Anterior cingulate cortex (tissue), 58 donors: ENCODE measurements around the gene DMC1.

Experiments used
- DNase-seq, 58 donors: peaks; one replicate each; lab custom pipeline; 2025; lab: John Stamatoyannopoulos, UW

The DMC1 gene

DNA sequence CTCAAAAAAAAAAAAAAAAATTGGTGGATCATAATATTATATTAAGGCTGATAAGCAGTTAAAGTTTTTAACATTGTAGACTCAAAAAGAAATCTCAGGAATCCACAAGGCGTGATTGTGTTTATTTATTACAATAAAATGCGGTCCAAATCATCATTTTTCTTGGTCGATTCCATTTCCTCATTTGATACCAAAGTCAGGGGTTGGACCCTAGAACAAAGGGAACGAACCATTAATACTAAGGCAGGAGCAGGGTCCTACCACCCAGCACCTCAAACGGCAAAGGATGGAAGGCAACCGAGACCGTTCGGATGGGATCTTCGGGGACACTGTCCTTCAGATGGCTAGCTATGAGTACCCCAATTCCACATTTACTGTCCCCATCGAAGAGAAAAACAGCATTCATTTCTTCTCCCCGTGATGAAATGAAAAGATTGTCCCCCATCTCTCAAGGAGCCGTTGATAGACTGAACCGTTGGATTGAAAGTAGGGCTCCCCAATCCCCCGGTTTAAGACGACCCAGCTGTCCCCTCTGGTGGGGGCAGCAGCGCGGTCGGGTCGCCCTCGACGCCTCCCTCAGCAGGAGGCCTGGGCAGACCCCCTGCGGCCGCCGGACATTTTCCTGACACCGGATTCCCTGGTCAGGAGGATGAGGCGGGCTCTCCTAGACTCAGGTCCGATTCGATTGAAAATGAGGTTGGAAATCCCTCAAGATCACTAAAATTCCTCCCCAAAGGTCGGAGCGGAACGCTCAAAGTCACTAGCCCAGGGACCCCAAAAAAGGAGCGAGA, 607 bp downstream of the DMC1 start:
- peak in 2 of 58 donors; percentile 24 to 35 for DNase-seq

DNA sequence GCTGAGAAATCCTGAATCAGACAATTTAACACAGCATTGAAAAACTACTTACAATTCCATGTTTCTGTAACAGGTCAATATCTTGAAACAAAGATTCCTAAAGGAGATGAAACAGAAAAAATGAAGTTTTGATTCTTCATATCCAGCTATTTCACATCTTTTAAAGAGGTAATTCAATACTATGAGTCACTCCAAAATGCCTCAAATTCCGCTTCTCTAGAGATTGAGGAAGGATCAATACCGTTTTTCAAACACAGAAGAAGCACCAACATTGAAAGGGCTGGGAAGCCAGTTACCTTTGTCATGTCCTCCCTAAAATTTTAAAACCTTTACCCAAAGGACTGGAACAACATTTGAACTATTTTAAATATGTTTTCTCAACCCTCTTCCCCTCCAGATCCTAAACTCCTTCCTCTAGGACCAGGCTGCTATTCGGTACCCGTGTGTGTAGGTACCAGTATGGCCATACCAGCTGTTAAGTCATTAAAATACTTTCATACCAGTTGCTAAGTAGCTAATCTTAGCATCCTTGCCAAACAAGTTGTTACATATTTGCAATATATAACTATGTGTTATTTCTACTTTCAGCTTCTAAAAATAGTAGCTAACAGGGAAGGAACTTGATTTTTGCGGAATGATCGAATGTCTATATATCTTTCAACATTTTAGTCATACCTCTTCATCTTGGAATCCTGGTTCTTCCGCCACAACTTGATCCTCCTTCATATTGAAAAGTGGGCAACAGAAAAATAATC, 2.3 kb downstream of the DMC1 start:
- DNase-seq = no peak

DNA sequence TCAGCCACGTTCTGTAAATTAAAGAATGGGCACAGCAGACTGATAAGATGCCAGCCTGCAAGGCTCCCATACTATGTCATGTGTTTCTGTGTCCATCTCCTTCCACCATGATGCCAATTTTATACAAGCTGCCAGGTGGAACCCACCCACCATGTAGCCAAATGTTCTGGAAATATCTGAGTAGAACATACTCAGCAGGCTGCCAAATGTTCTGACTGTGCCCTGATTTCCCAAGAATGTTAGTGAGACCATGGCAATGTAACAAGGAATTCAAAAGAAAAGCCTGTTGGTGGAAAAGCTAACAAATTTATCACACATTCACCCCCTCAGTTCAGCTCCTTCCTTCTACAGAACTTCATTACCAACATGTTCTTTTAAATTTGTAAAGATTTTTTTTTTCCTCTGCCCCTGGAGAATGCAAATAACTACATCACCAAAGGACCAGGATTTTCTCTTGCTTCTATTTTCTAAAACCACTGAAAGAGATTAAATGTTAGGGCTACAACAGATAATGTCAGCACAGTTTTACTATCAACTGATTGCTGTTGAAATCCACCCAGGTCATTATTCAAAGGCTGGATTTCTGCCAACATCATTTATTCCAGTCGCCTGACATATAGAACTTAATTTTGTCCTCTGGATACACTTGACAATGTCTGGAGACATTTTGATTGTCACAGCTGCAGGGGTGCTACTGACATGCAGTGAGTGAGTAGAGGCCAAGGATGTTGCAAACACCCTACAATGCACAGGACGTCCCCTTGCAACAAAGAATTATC, 3.1 kb downstream of the DMC1 start:
- peak in 30 of 58 donors; percentile 2 to 69 (median 18) for DNase-seq

DNA sequence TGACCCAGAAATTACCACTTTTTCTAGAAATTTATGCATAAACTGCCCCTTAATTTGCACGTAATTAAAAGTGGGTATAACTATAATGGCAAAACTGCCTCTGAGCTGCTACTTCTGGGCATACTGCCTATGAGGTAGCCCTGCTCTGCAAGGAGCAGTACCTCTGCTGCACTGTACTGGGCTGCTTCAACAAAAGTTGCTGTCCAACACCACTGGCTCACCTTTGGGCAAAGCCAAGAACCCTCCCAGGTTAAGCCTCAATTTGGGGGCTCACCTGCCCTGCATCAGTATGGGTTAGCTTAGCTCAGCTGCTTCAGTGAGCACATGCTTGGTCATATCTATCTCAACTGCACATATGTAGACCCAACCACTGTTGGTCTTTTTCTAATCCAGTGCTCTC, 4.5 kb downstream of the DMC1 start:
- DNase-seq = no peak

DNA sequence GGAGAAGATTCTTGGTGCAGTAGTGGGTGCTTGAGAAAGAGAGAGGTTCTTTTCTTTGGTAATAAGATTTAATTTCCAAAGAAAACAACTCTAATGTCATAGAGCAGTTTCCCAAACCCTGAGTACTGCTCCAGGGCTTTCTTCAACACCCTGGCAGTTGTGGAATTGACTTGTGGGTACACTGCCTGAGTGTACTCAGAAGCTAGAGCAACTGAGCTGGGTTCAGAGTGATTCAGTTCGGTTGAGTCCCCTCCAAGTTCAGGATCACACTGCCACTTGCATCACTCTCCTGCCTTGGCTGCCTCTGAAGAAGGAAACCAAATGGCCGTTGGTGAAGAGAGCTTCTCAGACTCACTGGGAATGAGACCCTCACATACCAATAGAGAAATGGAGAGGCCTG, 5.3 kb downstream of the DMC1 start:
- no peak for DNase-seq

DNA sequence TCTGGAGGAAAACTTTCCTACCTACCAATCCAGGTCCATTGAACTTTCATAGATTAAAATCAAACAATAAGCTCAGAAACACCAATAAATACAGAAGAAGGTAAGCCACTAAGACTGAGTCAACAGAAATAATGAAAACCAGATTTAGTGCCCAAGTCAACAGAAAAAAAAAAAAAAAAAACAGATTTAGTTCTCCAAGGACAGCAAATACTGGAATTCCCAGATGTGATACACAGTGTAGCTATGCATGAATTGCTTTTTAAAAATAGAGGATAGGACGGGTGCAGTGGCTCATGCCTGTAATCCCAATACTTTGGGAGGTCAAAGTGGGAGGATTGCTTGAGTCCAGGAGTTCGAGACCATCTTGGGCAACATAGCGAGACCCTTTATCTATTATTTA, 15.7 kb downstream of the DMC1 start:
- DNase-seq = no peak

DNA sequence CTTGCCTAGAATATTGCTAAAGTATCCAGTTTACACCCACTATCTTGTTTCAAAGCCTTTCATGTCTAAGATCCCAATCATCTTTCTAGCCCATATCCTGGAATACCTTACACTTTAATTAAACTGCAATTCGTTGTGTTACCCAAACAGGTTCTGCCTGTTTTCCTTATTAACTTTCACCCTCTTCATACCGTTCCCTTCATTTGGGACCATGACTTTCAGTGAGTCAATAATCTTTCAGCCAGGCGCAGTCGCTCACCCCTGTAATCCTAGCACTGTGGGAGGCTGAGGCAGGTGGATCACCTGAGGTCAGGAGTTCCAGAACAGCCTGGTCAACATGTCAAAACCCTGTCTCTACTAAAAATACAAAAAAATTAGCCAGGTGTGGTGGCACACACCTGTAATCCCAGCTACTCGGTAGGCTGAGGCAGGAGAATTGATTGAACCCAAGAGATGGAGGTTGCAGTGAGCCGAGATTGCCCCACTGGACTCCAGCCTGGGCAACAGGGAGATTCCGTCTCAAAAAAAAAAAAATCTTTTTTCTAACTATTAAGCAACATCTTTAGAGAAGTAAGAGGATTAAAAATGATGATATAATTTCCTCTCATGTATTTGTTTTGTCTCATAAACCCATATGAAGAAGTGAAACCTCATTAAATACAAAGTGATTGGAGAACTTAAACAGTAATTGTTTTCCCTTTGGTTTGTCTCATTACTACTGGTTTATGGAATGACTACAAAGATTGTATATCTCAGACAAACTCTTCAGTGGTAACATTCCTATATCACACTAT, 20.7 kb downstream of the DMC1 start:
- no peak for DNase-seq

DNA sequence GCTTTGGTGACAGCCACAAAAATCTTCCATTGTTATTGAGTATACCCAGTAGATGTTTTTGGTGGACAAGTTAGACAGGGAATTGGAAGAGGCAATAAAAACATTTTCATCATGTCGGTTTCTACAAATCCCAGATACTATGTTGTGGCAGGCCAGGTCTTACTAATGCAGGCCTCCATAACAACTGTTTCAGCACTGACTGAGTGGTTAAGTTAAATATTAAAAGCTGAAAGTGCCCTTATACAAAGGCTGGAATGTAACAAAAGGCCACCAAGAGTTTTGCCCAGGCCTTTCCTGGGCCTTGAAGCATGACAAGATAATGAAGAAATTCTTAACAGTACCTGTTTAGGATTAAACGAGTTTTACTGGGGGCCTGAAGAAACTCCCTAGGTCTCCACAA, 29.3 kb downstream of the DMC1 start:
- DNase-seq = no peak

DNA sequence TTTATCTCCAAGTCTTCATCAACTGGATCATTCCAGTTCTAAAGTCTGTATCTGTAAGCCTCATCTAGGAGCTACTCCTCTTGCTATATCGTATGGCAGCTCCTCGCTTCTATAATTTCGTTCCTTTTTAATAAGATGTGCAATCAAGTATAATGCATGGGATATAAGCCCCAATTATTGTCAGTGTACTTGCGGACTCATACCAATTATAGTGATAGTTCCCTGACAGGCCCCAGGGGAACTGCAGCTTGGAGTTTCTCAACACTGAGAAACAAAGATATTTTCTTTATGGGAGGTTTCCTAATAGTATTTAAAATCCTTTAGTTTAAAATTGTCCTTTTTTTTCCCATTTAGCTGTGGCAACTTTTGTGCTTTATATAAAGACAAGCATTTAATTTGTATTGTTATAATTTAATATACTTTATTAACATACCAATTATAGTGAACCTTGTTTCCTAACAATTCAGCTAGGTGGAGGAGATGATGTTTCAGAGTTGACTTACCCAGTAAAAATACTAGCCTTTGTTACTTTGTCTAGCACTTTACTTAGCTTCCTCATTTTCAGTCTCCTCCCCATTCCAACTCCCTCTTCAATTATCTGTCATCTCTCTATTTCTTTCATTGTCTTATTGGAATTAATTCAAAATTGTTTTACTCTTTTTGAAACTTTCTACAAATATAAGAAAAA, 38.6 kb downstream of the DMC1 start:
- no peak for DNase-seq

DNA sequence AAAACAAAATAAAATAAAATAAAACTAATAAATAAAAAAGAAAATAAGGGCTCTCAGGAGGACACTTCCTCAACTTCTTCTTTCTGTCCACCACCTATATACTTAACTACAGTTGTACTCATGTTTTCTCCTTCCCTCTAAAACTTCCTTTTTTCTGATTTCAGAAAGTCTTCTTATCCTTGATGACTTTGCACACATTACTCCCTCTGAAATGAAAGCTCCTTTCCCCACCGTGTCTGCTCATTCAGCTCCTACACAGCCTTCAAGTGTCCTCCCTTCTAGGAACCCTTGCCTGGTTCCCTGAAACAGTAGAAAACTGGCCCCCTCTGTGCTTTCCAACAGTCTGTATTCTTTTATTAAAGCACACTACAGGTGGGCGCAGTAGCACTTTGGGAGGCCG, 45.6 kb downstream of the DMC1 start:
- no peak for DNase-seq

DNA sequence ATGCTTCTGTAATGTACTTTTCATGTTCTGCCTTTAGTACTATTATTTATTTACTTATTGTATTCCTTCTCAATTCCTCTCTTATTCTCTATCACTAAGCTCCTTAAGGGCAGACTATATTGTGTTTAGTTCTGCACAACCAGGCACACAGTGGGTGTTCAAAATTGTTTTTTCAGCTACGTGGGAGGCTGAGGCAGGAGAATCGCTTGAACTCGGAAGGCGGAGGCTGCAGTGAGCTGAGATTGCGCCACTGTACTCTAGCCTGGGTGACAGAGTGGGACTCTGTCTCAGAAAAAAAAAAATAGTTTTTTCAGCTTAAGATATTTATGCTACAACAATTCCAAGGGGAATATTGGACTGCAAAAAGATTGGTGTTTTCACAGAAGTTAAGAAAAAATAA, 46.5 kb downstream of the DMC1 start:
- DNase-seq = no peak

DNA sequence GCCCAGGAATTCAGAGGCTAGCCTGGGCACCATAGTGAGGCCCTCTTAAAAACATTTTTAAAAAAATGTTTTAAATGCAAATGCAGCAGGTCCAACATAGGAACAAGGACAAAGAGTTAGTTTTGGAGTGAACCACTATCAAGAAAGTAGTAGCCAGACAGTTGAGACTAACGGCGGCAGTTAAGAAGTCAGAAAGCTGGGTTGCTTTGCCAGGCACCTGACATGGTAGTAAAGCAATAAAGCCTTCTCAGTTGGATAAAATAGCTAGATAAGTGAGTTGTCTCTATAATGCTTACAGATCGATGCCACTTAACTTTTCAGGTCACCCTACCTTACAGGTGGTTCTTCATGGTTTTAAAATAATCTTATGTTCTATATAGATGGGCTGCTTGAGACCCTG, 47.0 kb downstream of the DMC1 start:
- no peak for DNase-seq

DNA sequence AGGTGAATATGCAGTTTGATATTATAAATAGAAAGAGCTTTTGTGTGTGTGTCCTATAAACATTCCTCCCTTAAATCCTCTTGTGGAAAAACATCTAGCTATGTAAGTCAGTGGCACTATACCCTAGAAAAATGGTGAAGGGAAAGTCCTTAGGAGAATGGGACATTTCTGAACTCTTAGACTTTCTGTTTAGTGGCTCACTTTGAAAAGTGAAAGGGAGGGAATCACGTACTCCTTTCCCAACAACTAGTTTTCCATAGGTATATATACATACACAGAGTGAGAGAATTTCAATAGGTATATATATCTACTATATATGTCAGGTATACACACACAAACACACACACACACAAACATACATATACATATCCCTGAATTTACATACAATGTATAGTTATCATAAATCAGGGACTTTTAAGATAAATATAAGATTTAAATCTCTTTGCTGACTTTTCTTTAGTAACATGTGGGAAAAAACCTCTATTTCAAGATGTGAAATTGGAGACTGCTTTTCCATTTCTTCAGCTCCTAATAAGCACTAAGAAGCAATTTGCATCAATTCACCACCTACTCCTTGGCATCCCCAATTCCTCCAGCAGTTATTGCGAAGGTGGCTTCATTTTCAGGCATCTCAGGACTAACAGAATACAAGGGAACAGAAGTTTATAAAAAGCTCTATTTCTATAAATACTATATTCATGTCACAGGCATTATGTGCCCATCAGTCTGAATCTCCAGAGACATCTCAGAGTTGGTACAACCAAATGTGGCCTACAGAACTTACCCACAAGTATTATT, 50.3 kb downstream of the DMC1 start:
- DNase-seq = peak in 2 of 58 donors; percentile 1 to 7

DNA sequence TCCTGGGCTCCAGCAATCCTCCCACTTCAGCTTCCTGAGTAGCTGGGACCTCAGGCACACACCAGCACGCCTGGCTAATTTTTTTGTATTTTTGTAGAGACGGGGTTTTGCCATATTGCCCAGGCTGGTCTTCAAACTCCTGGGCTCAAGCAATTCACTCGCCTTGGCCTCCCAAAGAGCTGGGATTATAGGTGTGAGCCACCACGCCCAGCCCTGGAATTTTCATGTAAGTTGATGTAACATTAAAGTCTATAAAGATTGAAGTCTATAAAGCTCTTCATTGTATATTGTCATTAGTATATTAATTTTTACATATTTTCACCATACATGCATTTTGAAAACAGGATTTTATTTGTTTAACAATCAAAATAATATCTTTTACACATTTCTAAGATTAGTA, 51.4 kb downstream of the DMC1 start:
- no peak for DNase-seq

DNA sequence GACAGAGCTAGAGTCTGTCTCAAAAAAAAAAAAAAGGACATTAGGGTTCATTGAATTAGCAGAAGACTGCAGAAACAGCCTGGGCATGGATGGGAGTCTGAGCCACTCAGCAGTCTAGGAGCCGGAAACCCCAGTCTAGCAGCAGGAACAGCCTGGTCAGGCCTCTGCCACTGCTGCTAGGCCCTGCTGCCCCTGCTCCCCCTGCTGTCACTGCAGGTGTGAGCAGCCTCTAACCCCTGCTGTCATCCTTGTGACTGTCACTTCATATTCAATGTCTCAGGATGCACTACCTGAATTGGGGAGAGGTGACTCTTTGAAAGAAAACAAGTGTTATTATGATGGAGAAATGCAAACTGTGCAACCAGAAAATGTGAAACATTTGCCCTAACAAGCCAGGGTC, 56.9 kb downstream of the DMC1 start:
- no peak for DNase-seq

DNA sequence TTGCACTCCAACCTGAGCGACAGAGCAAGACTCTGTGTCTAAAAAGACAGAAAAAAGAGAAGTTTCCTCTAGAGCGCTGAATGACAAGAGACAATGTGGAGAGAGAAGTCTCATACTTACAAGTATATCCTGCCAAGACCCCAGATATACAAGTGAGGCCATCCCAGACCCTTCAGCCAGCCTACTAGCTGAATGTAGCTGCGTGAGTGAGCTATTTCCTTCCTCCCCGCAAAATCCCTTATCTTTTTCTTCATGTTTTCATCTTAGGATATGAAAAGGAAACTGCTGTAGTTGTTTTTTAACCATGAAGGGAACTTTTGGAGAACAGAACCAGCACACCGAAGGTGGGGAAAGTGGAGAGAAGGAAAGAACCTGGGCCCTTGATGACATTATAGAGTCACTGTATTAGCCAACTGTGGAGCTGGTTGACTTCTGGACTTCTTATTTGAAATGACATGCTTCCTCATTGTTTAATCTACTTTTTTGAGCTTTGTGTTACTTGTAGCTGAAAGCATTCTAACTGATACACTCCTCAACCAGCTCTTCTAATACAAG, 59.5 kb downstream of the DMC1 start:
- no peak for DNase-seq

DNA sequence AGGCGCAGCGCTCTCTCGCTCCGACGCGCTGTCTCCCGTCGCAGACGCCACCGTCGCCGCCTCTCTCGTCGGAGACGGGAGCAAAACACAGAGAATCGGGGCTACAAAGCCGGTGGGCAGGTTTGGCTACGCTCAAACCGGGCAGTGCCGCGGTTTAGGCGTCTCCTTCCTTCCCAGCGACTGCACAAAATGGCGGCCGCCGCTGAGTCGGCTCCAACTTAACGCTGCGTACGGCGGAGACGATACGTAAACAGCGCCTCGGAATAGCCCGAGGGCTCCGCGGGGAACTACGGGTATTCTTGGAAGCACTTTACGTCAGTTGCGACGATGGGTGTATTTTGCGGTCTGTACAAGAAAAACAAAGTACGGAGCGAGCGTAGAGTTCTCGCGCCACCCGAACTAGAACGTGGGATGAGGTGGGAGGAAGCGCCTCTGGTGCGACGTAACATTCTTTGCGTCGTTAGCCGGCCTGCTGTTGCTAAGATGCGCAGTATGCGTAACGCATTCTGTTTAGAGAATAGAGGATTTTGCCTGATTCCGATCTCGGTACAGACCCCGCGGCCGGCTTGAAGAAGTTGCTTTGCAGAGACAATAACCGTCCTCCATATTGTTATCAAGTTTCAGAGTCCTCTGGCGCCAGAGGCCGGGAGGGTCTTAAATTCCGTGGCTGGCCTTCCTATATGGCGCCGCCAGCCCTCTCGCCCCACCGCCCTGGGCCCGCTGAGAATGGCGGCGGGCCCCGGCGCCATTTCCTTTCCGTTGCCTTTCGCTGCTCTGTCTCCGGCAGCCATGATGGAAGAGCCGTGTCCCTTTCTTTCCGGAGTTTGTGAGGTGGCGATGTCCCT, 63.6 kb downstream of the DMC1 start, which contains the start of gene DDX17:
Gene DDX17, minus strand, starts transcription at position 194 of the 845 bp plus-strand sequence.
- DNase-seq = peak; percentile 69 to 98 (median 94)
